ENCODE measurements around the gene SUMO3. TPM values are rescaled to one million over a fixed set of nuclear protein-coding genes. Genes with fewer than 3 reads are reported as not detected.

SUMO3 gene
- total and polyA plus RNA-seq, 2 of the 4 experiments (the other 2 are of a cell fraction), result 64.9 to 101 TPM

DNA sequence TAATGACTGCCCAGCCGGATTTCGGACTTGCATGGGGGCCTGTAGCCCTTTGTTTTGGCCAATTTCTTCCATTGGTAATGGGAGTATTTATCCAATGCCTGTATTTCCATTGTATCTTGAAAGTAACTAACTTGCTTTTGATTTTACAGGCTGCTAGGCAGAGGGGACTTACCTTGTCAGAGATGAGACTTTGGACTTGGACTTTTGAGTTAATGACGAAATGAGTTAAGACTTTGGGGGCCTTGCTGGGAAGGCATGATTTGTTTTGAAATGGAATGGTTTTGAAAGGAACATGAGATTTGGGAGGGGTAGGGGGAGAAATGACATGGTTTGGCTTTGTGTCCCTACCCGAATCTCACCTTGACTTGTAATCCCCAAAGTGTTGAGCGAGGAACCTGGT lies 25.9 kb downstream of the SUMO3 start:
- Histone ChIP-seq H3K79me1 (ENCODE audit: low read depth in 1 of 2, low read length in 2 of 2) (peaks cover 44 to 75% of the 10 kb centered on the region in 2 experiments), H3K23ac (ENCODE audit: low read depth, low read length) (no peak overlapping the region), H3K14ac (replicated peaks; ENCODE audit: low read depth, low read length) (no peak overlapping the region), H3K36me3 (ENCODE audit: control insufficient read depth, insufficient read depth, low read length) (peaks cover 8% of the 10 kb centered on the region), H3K4ac (ENCODE audit: low read depth, low read length) (no peak overlapping the region), H3K4me1 (ENCODE audit: control insufficient read depth, insufficient read depth, low read length) (peaks cover 3% of the 10 kb centered on the region; the same call in 1 of the 2 replicates), H3K4me2 (ENCODE audit: low read depth, low read length) (no peak overlapping the region), H3K27me3 (ENCODE audit: control insufficient read depth, insufficient read depth, low read length) (no peaks in the 10 kb centered on the region), H3K4me3 (ENCODE audit: insufficient read depth, low read depth, low read length) (no peak overlapping the region), H2BK20ac (ENCODE audit: low read depth, low read length) (no peak overlapping the region), H2AK9ac (replicated peaks; ENCODE audit: low read depth, low read length, poor library complexity) (no peak overlapping the region), H3K9ac (ENCODE audit: low read depth, low read length) (no peak overlapping the region), H2AK5ac (ENCODE audit: low read depth, low read length) (no peak overlapping the region), H3K27ac (ENCODE audit: insufficient read depth, low read length) (no peak overlapping the region), H4K91ac (ENCODE audit: insufficient read depth, low read depth, low read length) (no peak overlapping the region), H4K8ac (ENCODE audit: low read depth in 2 of 2, low read length in 2 of 2) (no peak overlapping the region), H4K5ac (ENCODE audit: low read depth, low read length) (no peak overlapping the region), H2BK5ac (ENCODE audit: low read depth, low read length, poor library complexity, severe bottlenecking) (no peak overlapping the region), H2BK15ac (ENCODE audit: low read depth, low read length) (no peak overlapping the region), H2AFZ (replicated peaks; ENCODE audit: low read length, poor library complexity) (no peak overlapping the region), H2BK120ac (ENCODE audit: low read depth, low read length) (no peak overlapping the region), H3K18ac (ENCODE audit: low read depth, low read length) (no peak overlapping the region), H3K9me3 (ENCODE audit: control insufficient read depth, insufficient read depth, low read length) (no peaks in the 10 kb centered on the region), H3K9me1 (ENCODE audit: insufficient read depth, low read length) (peaks cover 7% of the 10 kb centered on the region), H4K20me1 (ENCODE audit: insufficient read depth, low read length) (peaks cover 69% of the 10 kb centered on the region), H3K56ac (ENCODE audit: extremely low read depth, insufficient read depth, low read length) (no peak overlapping the region)
- BruUV-seq (replicated peaks), result no TSS peak
- dilution Hi-C loops (cut with HindIII; ENCODE audit: low sequenced_read_pairs, unreplicated experiment) (no loop called here), in situ Hi-C loops (cut with MboI; ENCODE audit: low sequenced_read_pairs) (no loop called here), intact Hi-C loops (cut with micrococcal nuclease) (no loop called here)
- WGBS, 2 experiments (ENCODE audit: extremely low coverage in 2 of 2, insufficient read length in 1 of 2), result 100% methylated on average over 1 of the region's 5 CpGs; no CpG with 5 or more reads in 1 of the 2 experiments
- no peak for DNase-seq
- CTCF ChIA-PET, result no interaction called here
- no peak for TF ChIP-seq CHD1 (IDR thresholded peaks at IDR 0.05; ENCODE audit: low read depth, low read length)
- TF ChIP-seq RFX5 (IDR thresholded peaks at IDR 0.05; ENCODE audit: low read depth, low read length), result no peak
- ATAC-seq (ENCODE audit: low read depth), result no peak
- POLR2A ChIA-PET (ENCODE audit: unreplicated experiment), result no interaction called here

Data from IMR-90 (cell line).